Smooth muscle cell (in vitro differentiated cells): ENCODE results near the gene CDCA4. TPM values are rescaled to one million over a fixed set of nuclear protein-coding genes. Genes with fewer than 3 reads are reported as not detected.

Source experiments
- DNase-seq: peaks from one replicate; lab custom pipeline; 2025; ENCODE audit not compliant: unreplicated experiment; lab: John Stamatoyannopoulos, UW
- H2AFZ ChIP-seq: fragments of 200-600 bp; sonication (generic); 2 replicates; pipeline ENCODE4 v1.6.0; 2016; ENCODE audit warnings: antibody characterized with exemption, low read depth, mild to moderate bottlenecking
- H3F3A ChIP-seq: fragments of 200-600 bp; sonication (generic); 2 replicates; pipeline ENCODE4 v1.6.0; 2017; ENCODE audit warnings: antibody characterized with exemption, low read depth
- H3K27ac ChIP-seq: fragments of 200-600 bp; sonication (generic); 2 replicates; pipeline ENCODE4 v1.5.1; 2016; ENCODE audit warnings: low read depth, mild to moderate bottlenecking
- H3K27me3 ChIP-seq: fragments of 200-600 bp; sonication (generic); 2 replicates; pipeline ENCODE4 v1.6.1; 2016; ENCODE audit warnings: low read depth, mild to moderate bottlenecking
- H3K36me3 ChIP-seq: fragments of 200-600 bp; sonication (generic); 2 replicates; pipeline ENCODE4 v1.5.1; 2016; ENCODE audit warnings: low read depth
- H3K4me1 ChIP-seq: fragments of 200-600 bp; sonication (generic); 2 replicates; pipeline ENCODE4 v1.5.1; 2016; ENCODE audit warnings: low read depth
- H3K4me2 ChIP-seq: fragments of 200-600 bp; sonication (generic); 2 replicates; pipeline ENCODE4 v1.6.0; 2016; ENCODE audit warnings: mild to moderate bottlenecking
- H3K4me3 ChIP-seq: fragments of 200-600 bp; sonication (generic); 2 replicates; pipeline ENCODE4 v1.5.1; 2016; ENCODE audit warnings: mild to moderate bottlenecking
- H3K79me2 ChIP-seq: fragments of 200-600 bp; sonication (generic); 2 replicates; pipeline ENCODE4 v1.6.0; 2016; ENCODE audit warnings: low read depth, mild to moderate bottlenecking
- H3K9ac ChIP-seq: fragments of 200-600 bp; sonication (generic); 2 replicates; pipeline ENCODE4 v1.6.0; 2016; ENCODE audit warnings: low read depth
- H3K9me3 ChIP-seq: fragments of 200-600 bp; sonication (generic); replicated peaks from 2 replicates; pipeline ENCODE4 v1.5.1; 2016; ENCODE audit warnings: low read depth
- H4K20me1 ChIP-seq: fragments of 200-600 bp; sonication (generic); 2 replicates; pipeline ENCODE4 v1.6.0; 2016; ENCODE audit warnings: low read depth
- CTCF ChIP-seq: fragments of 200-600 bp; sonication (generic); IDR thresholded peaks from 2 replicates; pipeline ENCODE4 v1.5.1; 2017; ENCODE audit warnings: borderline replicate concordance, mild to moderate bottlenecking, antibody characterized with exemption; ENCODE audit not compliant: insufficient read depth, poor library complexity, severe bottlenecking
- WGBS: methylation state at CpG from one replicate; pipeline ENCODE4 v1.1.7; 2016; ENCODE audit warnings: low lambda C conversion rate; 5-methylcytosine and 5-hydroxymethylcytosine counted together
- polyA plus RNA-seq: library from polyadenylated mRNA; unstranded; fragments of >200 nt; fragmentation: Nextera tagmentation; extraction: Ambion mirVana; gene quantifications from 2 replicates; pipeline ENCODE4 v1.2.1, GENCODE V29; 2016
- total RNA-seq: library from RNA; depleted of rRNA; stranded (reverse); fragments of >200 nt; gene quantifications from 2 replicates; pipeline ENCODE4 v1.2.3, GENCODE V29; 2014

Gene CDCA4
- total and polyA plus RNA-seq, 2 experiments from 2014 or later = 15.1 to 23.5 TPM

GRCh38 chr14:105061428-105062047 lies 40.7 kb upstream of the CDCA4 start:
- 83% methylated on average over 13 of the region's 13 CpGs for WGBS

GRCh38 chr14:105060751-105061427 lies 40.0 kb upstream of the CDCA4 start:
- no peaks in the 10 kb centered on the region for H3K9me3 ChIP-seq
- no peak overlapping the region for H2AFZ ChIP-seq
- no peak for DNase-seq
- H3K4me2 ChIP-seq = no peak overlapping the region
- no peaks in the 10 kb centered on the region for H3K36me3 ChIP-seq
- H3K4me3 ChIP-seq = no peak overlapping the region
- H3K27ac ChIP-seq = no peak overlapping the region
- peaks cover 7% of the 10 kb centered on the region for H3K4me1 ChIP-seq
- no peak for TF ChIP-seq CTCF
- 83% methylated on average over 29 of the region's 30 CpGs for WGBS
- no peak overlapping the region for H3K9ac ChIP-seq
- H3K27me3 ChIP-seq = no peaks in the 10 kb centered on the region
- no peaks in the 10 kb centered on the region for H4K20me1 ChIP-seq
- H3K79me2 ChIP-seq = no peaks in the 10 kb centered on the region
- H3F3A ChIP-seq = no peaks in the 10 kb centered on the region

More at GRCh38 chr14:105061428-105062047, 40.7 kb upstream of the CDCA4 start:
- Histone ChIP-seq H3K4me2 (no peak overlapping the region), H3K36me3 (no peaks in the 10 kb centered on the region), H3K4me1 (peaks cover 7% of the 10 kb centered on the region), H3K79me2 (no peaks in the 10 kb centered on the region), H2AFZ (no peak overlapping the region), H3K27me3 (no peaks in the 10 kb centered on the region), H3K4me3 (no peak overlapping the region), H3K9me3 (no peaks in the 10 kb centered on the region), H3F3A (no peaks in the 10 kb centered on the region), H3K27ac (no peak overlapping the region), H4K20me1 (no peaks in the 10 kb centered on the region), H3K9ac (no peak overlapping the region)
- no peak for TF ChIP-seq CTCF
- DNase-seq = no peak

GRCh38 chr14:105059925-105060565 lies 39.2 kb upstream of the CDCA4 start:
- H3K9me3 ChIP-seq = no peaks in the 10 kb centered on the region
- 94% methylated on average over 16 of the region's 16 CpGs for WGBS

More at GRCh38 chr14:105059925-105060565, 39.2 kb upstream of the CDCA4 start:
- no peak for TF ChIP-seq CTCF
- Histone ChIP-seq H3F3A (no peaks in the 10 kb centered on the region), H3K4me3 (no peak overlapping the region), H2AFZ (no peak overlapping the region), H3K9ac (no peak overlapping the region), H3K27me3 (no peaks in the 10 kb centered on the region), H3K4me1 (peaks cover 4% of the 10 kb centered on the region), H3K27ac (no peak overlapping the region), H3K4me2 (no peak overlapping the region), H3K79me2 (no peaks in the 10 kb centered on the region), H4K20me1 (no peaks in the 10 kb centered on the region), H3K36me3 (no peaks in the 10 kb centered on the region)
- DNase-seq = no peak
